Ammon's horn (tissue), 1 donor: ENCODE data around the gene MECP2.

ENCODE experiments used
- DNase-seq: peaks from one replicate; pipeline ENCODE4 v3.0.0-alpha.2; 2016; ENCODE audit warnings: low spot score

MECP2 gene

GRCh38 chrX:154061801-154062200 lies 35.7 kb downstream of the MECP2 start:
- no peak for DNase-seq

- no peak for DNase-seq
These were observed 37.7 kb downstream of the MECP2 start for GRCh38 chrX:154059729-154060245.

GRCh38 chrX:154059231-154059630 lies 38.3 kb downstream of the MECP2 start:
- no peak for DNase-seq

- DNase-seq = no peak
These were observed 39.1 kb downstream of the MECP2 start for GRCh38 chrX:154058214-154058997.

GRCh38 chrX:154057791-154058190 lies 39.7 kb downstream of the MECP2 start:
- no peak for DNase-seq

- no peak for DNase-seq
These were observed 40.7 kb downstream of the MECP2 start for GRCh38 chrX:154056770-154057241.

GRCh38 chrX:154051201-154051810 lies 46.2 kb downstream of the MECP2 start:
- DNase-seq = peak; percentile 70

- no peak for DNase-seq
These were observed 47.4 kb downstream of the MECP2 start for GRCh38 chrX:154050113-154050495.

GRCh38 chrX:154049209-154050112 lies 48.1 kb downstream of the MECP2 start:
- no peak for DNase-seq

- no peak for DNase-seq
These were observed 49.1 kb downstream of the MECP2 start for GRCh38 chrX:154048398-154048797.

- no peak for DNase-seq
These were observed 50.4 kb downstream of the MECP2 start for GRCh38 chrX:154046940-154047610.

GRCh38 chrX:154046031-154046781 lies 51.3 kb downstream of the MECP2 start:
- DNase-seq = peak; percentile 32

- no peak for DNase-seq
These were observed 53.4 kb downstream of the MECP2 start for GRCh38 chrX:154044091-154044490.

GRCh38 chrX:154043003-154043763 lies 54.3 kb downstream of the MECP2 start:
- DNase-seq = no peak

GRCh38 chrX:154040863-154041262 lies 56.7 kb downstream of the MECP2 start:
- DNase-seq = no peak

- DNase-seq = no peak
These were observed 57.2 kb downstream of the MECP2 start for GRCh38 chrX:154040307-154040756.

GRCh38 chrX:154039577-154039976 lies 57.9 kb downstream of the MECP2 start:
- no peak for DNase-seq

GRCh38 chrX:154038656-154039055 lies 58.9 kb downstream of the MECP2 start:
- DNase-seq = no peak

GRCh38 chrX:154037754-154038153 lies 59.8 kb downstream of the MECP2 start:
- no peak for DNase-seq

GRCh38 chrX:154036513-154036912 lies 61.0 kb downstream of the MECP2 start:
- DNase-seq = no peak
